ENCODE data around the gene SLC39A9.
"Not testable (repeated sequence)": the region's sequence is repeated elsewhere in the genome, so short reads cannot be mapped to it uniquely, and the experiment has no call there.

Gene SLC39A9

DNA sequence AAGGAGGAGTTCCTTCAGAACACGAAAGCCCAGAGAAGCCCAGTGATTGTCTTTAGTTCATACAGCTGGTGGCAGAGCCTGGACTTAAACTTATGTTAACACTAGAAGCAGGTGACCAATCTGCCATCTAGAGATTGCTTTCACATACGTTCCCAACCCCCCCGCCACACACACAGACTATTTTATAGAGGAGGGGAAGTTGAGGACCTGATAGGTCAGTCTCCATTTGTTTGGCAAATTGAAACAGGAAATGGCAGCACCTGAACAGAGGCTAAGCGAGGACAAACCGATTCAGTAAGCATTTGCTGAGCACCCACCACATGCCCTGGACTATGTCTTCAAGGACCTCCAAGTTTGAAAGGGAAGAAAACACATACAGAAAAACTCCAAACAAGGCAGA, 81.2 kb downstream of the SLC39A9 start:
- no peak for DNase-seq

DNA sequence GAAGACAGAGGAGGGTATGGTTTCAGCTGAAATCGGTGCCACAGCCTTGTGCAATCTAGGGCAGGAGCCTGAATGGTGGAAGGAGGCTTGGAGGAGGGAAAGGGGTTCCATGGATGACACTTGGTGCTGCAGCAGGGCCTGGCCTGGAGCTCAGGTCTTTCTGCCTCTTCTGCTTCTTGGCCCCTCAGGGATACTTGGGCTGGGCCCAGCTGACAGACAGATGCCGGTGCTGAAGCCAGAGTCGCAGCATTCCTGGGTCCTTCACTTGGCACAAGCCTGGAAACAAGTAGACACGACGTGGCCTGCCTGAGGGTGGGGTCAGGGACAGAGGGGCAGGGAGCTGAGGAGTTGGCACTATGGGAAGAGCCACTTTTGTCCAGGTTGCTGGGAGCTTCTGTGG, 81.6 kb downstream of the SLC39A9 start:
- no peak for DNase-seq

- DNase-seq = no peak
Observed at GRCh38 chr14:69481815-69482568, 83.5 kb downstream of the SLC39A9 start.

- DNase-seq = no peak
Observed at GRCh38 chr14:69483765-69484443, 85.4 kb downstream of the SLC39A9 start.

DNA sequence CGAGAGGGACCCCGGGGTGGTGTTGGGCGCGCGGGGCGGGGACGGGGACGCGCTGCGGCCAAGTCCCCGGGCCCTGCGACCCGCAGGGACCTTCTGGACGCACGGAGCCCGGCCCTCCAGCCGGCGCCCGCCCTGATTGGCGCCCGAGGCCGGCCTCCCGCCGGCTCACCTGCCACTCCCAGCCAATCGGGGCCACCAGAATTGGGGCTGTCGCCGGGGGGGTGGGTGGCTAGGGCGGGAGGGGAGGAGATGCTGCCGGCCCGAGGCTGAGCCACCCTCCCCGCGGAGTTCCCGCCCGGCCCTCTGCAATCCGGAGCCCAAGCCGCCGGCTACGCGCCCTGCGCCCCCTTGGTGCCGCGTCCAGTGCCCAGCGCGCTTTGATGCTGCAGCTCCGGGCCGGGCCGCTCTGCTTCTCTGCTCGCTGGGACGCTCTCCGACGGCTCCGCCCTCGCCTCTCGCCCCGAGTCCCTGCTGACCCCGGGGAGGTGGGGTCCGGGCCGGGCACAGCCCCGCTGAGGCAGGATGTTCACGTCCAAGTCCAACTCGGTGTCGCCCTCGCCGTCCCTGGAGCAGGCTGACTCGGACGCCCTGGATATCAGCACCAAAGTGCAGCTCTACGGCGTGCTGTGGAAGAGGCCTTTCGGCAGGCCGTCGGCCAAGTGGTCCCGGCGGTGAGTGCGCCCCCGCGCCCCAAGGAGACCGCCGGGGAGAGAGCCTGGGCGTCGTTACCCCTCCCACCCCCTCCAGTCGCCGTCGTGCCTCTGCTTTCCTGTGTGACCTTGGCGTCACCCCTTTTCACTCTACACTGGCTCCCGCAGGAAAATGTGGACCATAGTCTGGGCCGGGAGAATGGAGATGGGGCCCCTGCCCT, 86.2 kb downstream of the SLC39A9 start, which contains the start of gene PLEKHD1:
Gene PLEKHD1 (plus strand): TSS at position 285 of the 871 bp plus-strand sequence. CDS start 238 bp downstream, at position 523.
- no peak for DNase-seq

GRCh38 chr14:69485315-69485660, 86.8 kb downstream of the SLC39A9 start:
- DNase-seq = no peak

DNA sequence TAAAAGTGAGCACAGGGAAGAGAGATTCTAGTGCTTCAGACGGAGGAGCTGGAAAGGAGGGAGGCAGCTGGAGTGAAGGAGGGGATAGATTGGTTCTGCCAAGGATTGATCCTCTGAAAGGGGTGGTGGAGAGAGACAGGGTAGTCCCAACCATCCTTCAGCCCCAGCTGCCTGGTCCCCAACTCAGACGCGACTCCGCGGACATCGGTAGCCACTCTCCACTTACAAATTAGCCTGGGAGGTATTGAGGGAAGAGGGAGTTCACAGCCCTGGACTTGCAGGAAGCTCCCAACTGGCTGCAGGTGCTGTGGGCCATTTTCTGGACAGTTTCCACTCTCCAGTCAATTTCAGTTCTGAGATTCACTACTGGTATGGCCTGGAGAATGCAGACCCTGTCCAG, 87.2 kb downstream of the SLC39A9 start:
- DNase-seq = no peak

DNA sequence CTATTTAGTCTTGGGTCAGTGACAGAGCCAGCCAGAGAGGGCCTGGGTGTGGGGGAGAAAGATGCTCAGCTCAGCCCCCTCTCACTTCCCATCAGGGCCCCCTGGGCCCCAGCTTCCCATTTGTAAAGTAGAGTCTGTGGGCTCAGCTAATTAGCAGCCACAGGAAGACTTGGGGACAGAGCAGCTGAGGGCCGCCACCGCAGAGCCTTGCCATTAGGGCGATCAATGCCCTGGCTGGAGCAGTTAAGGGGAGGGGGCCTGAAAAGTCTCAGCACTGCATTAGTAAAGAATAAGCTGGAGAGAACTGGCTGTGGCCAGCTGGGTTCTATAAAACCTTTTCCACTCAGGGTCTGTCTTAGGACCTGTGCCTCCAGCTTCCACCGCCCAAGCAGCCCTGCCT, 88.7 kb downstream of the SLC39A9 start:
- no peak for DNase-seq

GRCh38 chr14:69487771-69488170, 89.3 kb downstream of the SLC39A9 start:
- DNase-seq = no peak

DNA sequence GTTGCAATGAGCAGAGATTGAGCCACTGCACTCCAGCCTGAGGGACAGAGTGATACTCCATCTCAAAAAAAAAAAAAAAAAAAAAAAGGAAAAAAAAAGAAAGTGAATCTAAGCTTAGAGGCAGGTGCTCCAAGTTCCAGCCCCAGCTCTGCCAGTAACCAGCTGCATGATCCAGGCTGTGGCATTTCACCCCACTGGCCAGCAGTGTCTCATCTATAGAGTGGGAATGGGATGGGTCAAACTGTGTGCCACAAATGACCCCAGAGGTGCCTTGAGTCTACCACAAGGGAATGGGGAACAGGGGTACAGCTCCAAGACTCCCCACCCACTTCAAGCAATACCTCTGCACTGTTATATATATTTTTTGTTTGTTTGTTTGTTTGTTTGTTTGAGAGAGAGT, 91.0 kb downstream of the SLC39A9 start:
- DNase-seq = no peak

DNA sequence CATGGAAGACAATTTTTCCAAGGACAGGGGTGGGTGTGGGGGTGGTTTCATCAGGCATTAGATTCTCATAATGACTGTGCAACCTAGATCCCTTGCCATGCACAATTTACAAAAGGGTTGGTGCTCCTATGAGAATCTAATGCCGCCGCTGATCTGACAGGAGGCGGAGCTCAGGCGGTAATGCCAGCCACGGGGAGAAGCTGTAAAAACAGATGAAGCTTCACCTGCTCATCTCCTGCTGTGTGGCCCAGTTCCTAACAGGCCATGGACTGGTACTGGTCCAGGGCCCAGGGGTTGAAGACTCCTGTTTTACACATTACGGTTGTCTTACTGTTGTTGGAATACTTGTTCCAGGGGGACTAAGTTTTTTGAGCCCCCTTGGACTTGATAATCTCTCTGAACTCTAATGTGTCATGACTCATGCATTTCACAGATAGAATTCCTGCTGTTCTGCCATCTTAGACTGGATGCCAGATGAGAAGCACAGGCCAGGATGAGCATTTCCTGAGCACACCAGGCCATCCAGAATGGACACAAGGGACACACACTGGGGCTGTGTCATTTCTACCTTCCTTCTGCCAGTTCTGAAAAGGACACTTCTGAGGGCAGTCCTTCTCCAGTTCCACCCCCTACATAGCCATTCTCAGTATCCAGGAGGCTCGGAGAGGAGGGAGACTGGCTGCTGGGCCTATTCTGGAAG, 91.9 kb downstream of the SLC39A9 start:
- no peak for DNase-seq

- DNase-seq = no peak
Observed at GRCh38 chr14:69491193-69491592, 92.7 kb downstream of the SLC39A9 start.

DNA sequence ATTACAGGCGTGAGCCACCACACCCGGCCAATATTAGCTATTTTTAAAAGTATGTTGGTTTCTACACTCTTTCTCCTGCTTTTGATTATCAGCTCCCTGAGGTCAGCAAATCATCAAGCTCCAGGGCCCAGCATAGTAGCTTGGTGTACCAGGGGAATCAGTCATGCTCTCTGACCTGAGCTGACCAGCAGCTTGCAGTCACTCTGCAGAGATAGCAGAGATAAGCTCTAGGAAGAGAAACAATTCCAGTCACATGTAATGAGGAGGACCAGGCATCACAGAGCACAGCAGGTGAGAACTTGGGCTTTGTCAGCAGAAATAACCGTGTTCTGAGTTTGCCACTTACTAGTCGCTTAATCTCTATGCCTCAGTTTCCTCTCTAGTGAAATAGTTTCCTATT, 94.5 kb downstream of the SLC39A9 start:
- no peak for DNase-seq

GRCh38 chr14:69493791-69494190, 95.3 kb downstream of the SLC39A9 start:
- DNase-seq = no peak

- no peak for DNase-seq
Observed at GRCh38 chr14:69495341-69495921, 96.9 kb downstream of the SLC39A9 start.

DNA sequence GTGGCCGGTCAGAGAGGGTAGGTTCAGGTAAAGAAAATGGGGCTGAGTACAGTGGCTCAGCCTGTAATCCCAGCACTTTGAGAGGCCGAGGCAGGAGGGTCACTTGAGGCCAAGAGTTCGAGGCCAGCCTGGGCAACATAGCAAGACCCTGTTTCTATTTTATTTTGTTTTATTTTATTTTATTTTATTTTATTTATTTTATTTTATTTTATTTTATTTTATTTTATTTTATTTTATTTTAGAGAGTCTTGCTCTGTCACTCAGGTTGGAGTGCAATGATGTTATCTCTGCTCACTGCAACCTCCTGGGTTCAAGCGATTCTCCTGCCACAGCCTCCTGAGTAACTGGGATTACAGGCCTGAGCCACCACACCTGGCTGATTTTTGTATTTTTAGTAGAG, 99.4 kb downstream of the SLC39A9 start:
- DNase-seq = not testable (repeated sequence)

DNA sequence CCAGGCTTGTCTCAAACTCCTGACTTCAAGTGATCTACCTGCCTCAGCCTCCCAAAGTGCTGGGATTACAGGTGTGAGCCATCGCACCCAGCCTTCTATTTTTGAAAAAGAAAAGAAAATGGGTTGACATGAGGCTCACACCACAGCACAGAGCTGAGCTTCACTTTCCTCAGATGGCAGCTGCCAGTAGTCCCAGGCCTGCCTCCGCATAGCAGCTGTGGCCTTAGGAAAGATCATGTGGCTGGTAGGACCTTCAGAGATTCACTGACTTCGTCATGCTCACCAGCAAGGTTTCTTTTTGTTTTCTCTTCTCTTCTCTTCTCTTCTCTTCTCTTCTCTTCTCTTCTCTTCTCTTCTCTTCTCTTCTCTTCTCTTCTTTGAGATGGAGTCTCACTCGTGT, 99.8 kb downstream of the SLC39A9 start:
- not testable (repeated sequence) for DNase-seq

- DNase-seq = no peak
Observed at GRCh38 chr14:69499436-69499835, 100.9 kb downstream of the SLC39A9 start.

DNA sequence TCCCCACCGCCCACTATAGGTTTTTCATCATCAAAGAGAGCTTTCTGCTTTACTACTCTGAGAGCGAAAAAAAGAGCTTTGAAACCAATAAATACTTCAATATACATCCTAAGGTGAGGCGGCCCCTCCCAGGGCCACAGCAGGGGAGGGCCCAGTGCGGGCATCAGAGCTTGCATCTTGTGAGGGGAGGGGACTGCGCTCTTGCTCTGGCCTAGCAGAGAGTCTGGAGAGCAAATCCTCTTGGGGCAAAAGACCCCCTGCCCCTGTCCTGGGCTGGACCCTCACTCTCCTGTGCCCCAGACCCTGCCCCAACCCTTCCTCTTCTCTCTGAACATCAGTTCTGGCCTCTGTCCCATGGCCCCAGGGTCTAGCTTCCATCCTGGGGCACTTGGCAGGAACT, 101.6 kb downstream of the SLC39A9 start:
- no peak for DNase-seq

- DNase-seq = no peak
Observed at GRCh38 chr14:69500736-69501135, 102.2 kb downstream of the SLC39A9 start.

DNA sequence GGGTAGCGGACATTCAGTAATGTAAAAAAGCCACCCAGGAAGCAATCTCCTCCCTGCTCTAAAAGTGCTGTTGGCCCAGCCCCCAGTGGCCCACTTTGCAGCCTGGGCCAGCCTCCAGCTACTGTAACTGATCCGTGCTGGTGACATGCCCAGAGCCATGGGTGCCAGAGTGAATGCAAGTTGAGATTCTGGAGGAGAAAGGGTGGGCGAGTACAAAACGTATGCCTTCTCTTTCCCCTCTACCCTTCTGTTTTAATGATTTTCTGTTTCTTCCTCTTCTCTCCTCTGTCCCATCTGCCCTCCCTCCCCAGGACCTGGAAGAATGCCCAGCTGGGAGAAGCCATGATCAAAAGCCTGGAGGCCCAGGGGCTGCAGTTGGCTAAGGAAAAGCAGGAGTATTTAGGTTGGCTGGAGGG, 102.9 kb downstream of the SLC39A9 start:
- peak; percentile 94 for DNase-seq

DNA sequence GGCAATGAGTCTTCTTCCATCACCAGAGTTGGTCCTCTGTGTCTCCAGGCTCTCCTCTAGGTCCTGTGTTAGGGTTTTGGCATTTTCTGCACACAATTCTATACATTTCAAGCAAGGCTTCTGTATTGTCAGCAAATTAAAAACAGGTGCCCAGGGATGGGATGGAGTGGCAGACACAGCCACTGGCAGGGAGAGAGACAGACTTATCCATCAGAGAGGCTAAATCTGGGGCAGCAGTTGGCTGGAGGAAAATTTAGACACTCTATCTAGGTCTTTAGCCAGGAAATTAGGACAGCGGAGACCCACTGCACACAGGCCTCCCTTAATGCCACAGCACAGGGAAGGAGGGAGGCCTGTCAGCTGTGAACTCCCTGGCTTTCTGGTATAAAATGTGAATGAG, 106.3 kb downstream of the SLC39A9 start:
- DNase-seq = no peak
